NB4 (cell line): ENCODE data around the gene ZNF423.
A peak's percentile ranks its signal among the peaks of the same experiment; 100 is the strongest.

ENCODE experiments used
- DNase-seq: peaks from one replicate; pipeline ENCODE4 v3.0.0; 2010; ENCODE audit warnings: low read depth
- H3K4me3 ChIP-seq: one replicate; pipeline ENCODE4 v1.5.1; 2011; ENCODE audit warnings: mild to moderate bottlenecking, low read depth, low read length, moderate library complexity
- CTCF ChIP-seq: IDR thresholded peaks from one replicate; pipeline ENCODE4 v1.5.1; 2012; ENCODE audit warnings: low read depth, low read length
- MAX ChIP-seq: IDR thresholded peaks from 2 replicates; pipeline ENCODE4 v1.6.1; 2011; ENCODE audit warnings: low read depth, low read length
- MYC ChIP-seq: IDR thresholded peaks from 2 replicates; pipeline ENCODE4 v1.6.1; 2011; ENCODE audit warnings: low read depth, low read length
- POLR2A ChIP-seq: IDR thresholded peaks from 2 replicates; pipeline ENCODE4 v1.6.1; 2011; ENCODE audit warnings: mild to moderate bottlenecking; ENCODE audit not compliant: insufficient read length; ENCODE audit errors: extremely low read depth

ZNF423 gene

GRCh38 chr16:49842972-49843371, 12.9 kb downstream of the ZNF423 start:
- H3K4me3 ChIP-seq: no peak overlapping the region
- no peak for TF ChIP-seq MYC
- no peak for TF ChIP-seq CTCF
- TF ChIP-seq POLR2A: no peak
- no peak for TF ChIP-seq MAX
- no peak for DNase-seq

GRCh38 chr16:49839017-49839825, 16.7 kb downstream of the ZNF423 start:
- TF ChIP-seq MAX (no peak), MYC (no peak), POLR2A (no peak), CTCF (no peak)
- H3K4me3 ChIP-seq: no peak overlapping the region
- no peak for DNase-seq

GRCh38 chr16:49838441-49839016, 17.4 kb downstream of the ZNF423 start:
- TF ChIP-seq MAX (no peak), POLR2A (no peak), MYC (no peak)
- DNase-seq: no peak
- H3K4me3 ChIP-seq: no peak overlapping the region

- peak; percentile 32 for DNase-seq
- no peak overlapping the region for H3K4me3 ChIP-seq
- TF ChIP-seq MAX (no peak), POLR2A (no peak), CTCF (no peak), MYC (no peak)
Measured at GRCh38 chr16:49837688-49838410, 18.1 kb downstream of the ZNF423 start.

GRCh38 chr16:49836668-49837067, 19.2 kb downstream of the ZNF423 start:
- DNase-seq: no peak
- TF ChIP-seq CTCF (no peak), MAX (no peak), MYC (no peak), POLR2A (no peak)
- no peak overlapping the region for H3K4me3 ChIP-seq

GRCh38 chr16:49836218-49836617, 19.7 kb downstream of the ZNF423 start:
- no peak overlapping the region for H3K4me3 ChIP-seq
- no peak for DNase-seq
- no peak for TF ChIP-seq CTCF
- no peak for TF ChIP-seq MYC
- TF ChIP-seq MAX: no peak
- TF ChIP-seq POLR2A: no peak
